Endodermal cell (in vitro differentiated cells): ENCODE measurements around the gene CHERP. TPM values are rescaled to one million over a fixed set of nuclear protein-coding genes. Genes with fewer than 3 reads are reported as not detected.
A peak's percentile ranks its signal among the peaks of the same experiment; 100 is the strongest.

Experiments used
- DNase-seq: peaks from one replicate; pipeline ENCODE4 v3.0.0-alpha.2; 2017
- H3K27ac ChIP-seq: 2 replicates; pipeline ENCODE4 v1.5.1; 2013; ENCODE audit warnings: mild to moderate bottlenecking, low read depth, low read length, moderate library complexity
- H3K27me3 ChIP-seq: 2 replicates; pipeline ENCODE4 v1.6.1; 2013; ENCODE audit warnings: mild to moderate bottlenecking, low read length, moderate library complexity; ENCODE audit not compliant: insufficient read depth, control insufficient read depth, poor library complexity, severe bottlenecking
- H3K36me3 ChIP-seq: 2 replicates; pipeline ENCODE4 v1.7.0; 2013; ENCODE audit warnings: mild to moderate bottlenecking, low read length, moderate library complexity; ENCODE audit not compliant: control insufficient read depth, insufficient read depth
- H3K4me1 ChIP-seq: one replicate; pipeline ENCODE4 v1.7.0; 2013; ENCODE audit warnings: low read length; ENCODE audit not compliant: control insufficient read depth, insufficient read depth
- H3K4me3 ChIP-seq: 2 replicates; pipeline ENCODE4 v1.5.1; 2013; ENCODE audit warnings: mild to moderate bottlenecking, low read length, moderate library complexity
- H3K9ac ChIP-seq: 2 replicates; pipeline ENCODE4 v1.6.1; 2013; ENCODE audit warnings: mild to moderate bottlenecking, low read length, moderate library complexity; ENCODE audit not compliant: poor library complexity, severe bottlenecking; ENCODE audit errors: extremely low read depth
- H3K9me3 ChIP-seq: 2 replicates; pipeline ENCODE4 v1.6.1; 2013; ENCODE audit warnings: mild to moderate bottlenecking, low read length, moderate library complexity; ENCODE audit not compliant: control insufficient read depth
- H3K27ac Mint-ChIP-seq: 2 replicates; pipeline ENCODE4 v1.8.0; 2020; ENCODE audit warnings: mixed read lengths
- H3K27me3 Mint-ChIP-seq: 2 replicates; pipeline ENCODE4 v1.8.0; 2021; ENCODE audit warnings: mild to moderate bottlenecking, mixed read lengths; ENCODE audit not compliant: insufficient read depth
- H3K36me3 Mint-ChIP-seq: 2 replicates; pipeline ENCODE4 v1.8.0; 2020; ENCODE audit warnings: low read depth, mixed read lengths
- H3K4me1 Mint-ChIP-seq: 2 replicates; pipeline ENCODE4 v1.8.0; 2020; ENCODE audit warnings: mixed read lengths
- H3K4me3 Mint-ChIP-seq: 2 replicates; pipeline ENCODE4 v1.8.0; 2020; ENCODE audit warnings: mild to moderate bottlenecking, moderate library complexity, mixed read lengths
- H3K9me3 Mint-ChIP-seq: 2 replicates; pipeline ENCODE4 v1.8.0; 2020; ENCODE audit warnings: mild to moderate bottlenecking, mixed read lengths
- WGBS, 2 experiments: methylation state at CpG; one replicate each; pipeline versions ENCODE4 v1.1.5 to v1.1.7; 2013; ENCODE audit warnings: missing lambda C conversion rate in 2 of 2, mixed read lengths in 1 of 2; ENCODE audit not compliant: insufficient coverage in 1 of 2, insufficient read length in 1 of 2; 5-methylcytosine and 5-hydroxymethylcytosine counted together
- total RNA-seq, 2 donors: library from RNA; stranded (reverse); fragmentation: NEBNext Ultra II Directional in 1 of 2; extraction: Animal tissue kit (Norgen Biotek cat#: 25700) in 1 of 2; gene quantifications; 2 replicates in 1 of 2; 3 replicates in 1 of 2; pipeline ENCODE4 v1.2.1, GENCODE V29; 2021
- TF ChIP-seq, protein P1 (sequence below): fragments of 200-600 bp; sonication (generic); conservative IDR thresholded peaks from 2 replicates; pipeline ENCODE4 v1.5.0; 2021; ENCODE audit warnings: antibody characterized with exemption, mild to moderate bottlenecking

Gene CHERP
- total RNA-seq, 2 donors from 2014 or later = 69.5 to 71.5 TPM

DNA sequence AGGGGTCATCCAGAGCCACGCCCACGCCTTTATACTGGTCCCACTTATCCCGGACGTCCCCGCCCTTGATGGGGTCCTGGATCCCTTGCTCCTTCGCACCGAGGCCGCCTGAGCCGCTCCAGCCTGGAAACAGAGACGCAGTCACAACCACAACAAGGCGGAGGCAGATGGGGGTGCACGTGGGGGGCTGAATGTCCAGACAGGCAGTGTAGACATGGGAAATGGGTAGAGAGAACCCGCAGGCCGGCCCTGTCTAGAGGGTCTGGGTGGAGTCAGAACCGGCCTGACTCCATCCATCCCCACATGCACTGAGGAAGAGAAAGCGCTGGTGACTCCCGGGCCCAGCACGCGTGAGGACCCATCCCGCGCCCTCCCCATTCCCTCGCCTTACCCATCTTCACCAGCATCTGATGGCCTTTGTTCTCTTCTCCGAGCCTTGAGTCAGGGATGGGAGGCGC is 23.0 kb downstream of the CHERP start:
- no peaks in the 10 kb centered on the region for H3K27me3 ChIP-seq
- no peak overlapping the region for H3K27ac Mint-ChIP-seq
- no peaks in the 10 kb centered on the region for H3K27me3 Mint-ChIP-seq
- no peak overlapping the region for H3K27ac ChIP-seq
- no peaks in the 10 kb centered on the region for H3K4me1 Mint-ChIP-seq
- H3K4me1 ChIP-seq = no peaks in the 10 kb centered on the region
- H3K4me3 ChIP-seq = no peak overlapping the region
- WGBS, 2 experiments = 93 to 96% methylated on average over 13 to 24 of the region's 24 CpGs
- H3K36me3 Mint-ChIP-seq = peaks cover 57% of the 10 kb centered on the region
- no peak for DNase-seq
- no peaks in the 10 kb centered on the region for H3K9me3 ChIP-seq
- H3K9ac ChIP-seq = no peak overlapping the region
- no peak overlapping the region for H3K4me3 Mint-ChIP-seq
- TF ChIP-seq, protein P1, sequence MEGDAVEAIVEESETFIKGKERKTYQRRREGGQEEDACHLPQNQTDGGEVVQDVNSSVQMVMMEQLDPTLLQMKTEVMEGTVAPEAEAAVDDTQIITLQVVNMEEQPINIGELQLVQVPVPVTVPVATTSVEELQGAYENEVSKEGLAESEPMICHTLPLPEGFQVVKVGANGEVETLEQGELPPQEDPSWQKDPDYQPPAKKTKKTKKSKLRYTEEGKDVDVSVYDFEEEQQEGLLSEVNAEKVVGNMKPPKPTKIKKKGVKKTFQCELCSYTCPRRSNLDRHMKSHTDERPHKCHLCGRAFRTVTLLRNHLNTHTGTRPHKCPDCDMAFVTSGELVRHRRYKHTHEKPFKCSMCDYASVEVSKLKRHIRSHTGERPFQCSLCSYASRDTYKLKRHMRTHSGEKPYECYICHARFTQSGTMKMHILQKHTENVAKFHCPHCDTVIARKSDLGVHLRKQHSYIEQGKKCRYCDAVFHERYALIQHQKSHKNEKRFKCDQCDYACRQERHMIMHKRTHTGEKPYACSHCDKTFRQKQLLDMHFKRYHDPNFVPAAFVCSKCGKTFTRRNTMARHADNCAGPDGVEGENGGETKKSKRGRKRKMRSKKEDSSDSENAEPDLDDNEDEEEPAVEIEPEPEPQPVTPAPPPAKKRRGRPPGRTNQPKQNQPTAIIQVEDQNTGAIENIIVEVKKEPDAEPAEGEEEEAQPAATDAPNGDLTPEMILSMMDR = no peak
- peaks cover 58% of the 10 kb centered on the region for H3K36me3 ChIP-seq
- no peaks in the 10 kb centered on the region for H3K9me3 Mint-ChIP-seq

DNA sequence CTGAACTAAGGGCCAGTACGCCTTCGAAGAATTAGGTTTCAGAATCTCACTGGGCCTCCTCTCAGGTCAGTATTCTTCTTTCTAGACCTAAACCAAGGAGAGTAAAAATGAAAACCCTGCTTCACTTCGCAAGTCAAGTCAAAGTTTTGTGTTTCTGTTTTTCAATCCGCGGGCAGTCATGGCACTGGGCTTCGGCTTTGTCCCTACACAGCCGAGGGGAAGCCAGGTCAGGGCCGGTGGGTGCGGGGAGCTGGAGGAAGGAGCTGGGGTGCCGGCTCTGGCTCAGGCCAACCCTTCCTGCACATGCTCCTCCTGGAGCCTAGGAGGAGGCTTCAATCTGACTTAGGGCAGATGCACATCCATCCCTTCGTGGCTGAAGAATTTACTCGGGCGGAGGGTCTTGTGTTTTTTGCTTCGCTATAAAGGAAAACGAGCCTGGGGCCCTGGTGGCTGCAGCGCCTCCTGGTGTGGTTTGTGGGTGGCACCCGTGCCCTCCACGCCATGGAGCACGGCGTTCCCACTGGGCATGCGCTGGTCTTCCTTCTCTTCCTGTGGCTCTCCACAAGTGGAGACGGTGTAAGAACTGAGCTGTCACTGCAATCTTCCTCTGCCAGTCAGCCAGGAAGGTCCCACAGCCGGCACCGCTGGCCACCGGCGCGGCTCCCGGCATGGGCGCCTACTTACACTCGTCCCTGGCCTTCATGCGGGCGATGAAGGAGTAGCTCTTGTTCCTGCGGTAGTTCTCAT is 23.6 kb downstream of the CHERP start:
- no peaks in the 10 kb centered on the region for H3K4me1 Mint-ChIP-seq
- TF ChIP-seq, protein P1 = peak; percentile 59
- no peak overlapping the region for H3K4me3 Mint-ChIP-seq
- H3K27me3 ChIP-seq = no peaks in the 10 kb centered on the region
- H3K36me3 Mint-ChIP-seq = peaks cover 51% of the 10 kb centered on the region
- H3K9me3 ChIP-seq = no peaks in the 10 kb centered on the region
- H3K27me3 Mint-ChIP-seq = no peaks in the 10 kb centered on the region
- H3K4me1 ChIP-seq = no peaks in the 10 kb centered on the region
- H3K27ac ChIP-seq = no peak overlapping the region
- no peak overlapping the region for H3K9ac ChIP-seq
- H3K9me3 Mint-ChIP-seq = no peaks in the 10 kb centered on the region
- peaks cover 53% of the 10 kb centered on the region for H3K36me3 ChIP-seq
- peak; percentile 69 for DNase-seq
- WGBS, 2 experiments = 94 to 98% methylated on average over 25 to 33 of the region's 33 CpGs
- no peak overlapping the region for H3K27ac Mint-ChIP-seq
- no peak overlapping the region for H3K4me3 ChIP-seq

DNA sequence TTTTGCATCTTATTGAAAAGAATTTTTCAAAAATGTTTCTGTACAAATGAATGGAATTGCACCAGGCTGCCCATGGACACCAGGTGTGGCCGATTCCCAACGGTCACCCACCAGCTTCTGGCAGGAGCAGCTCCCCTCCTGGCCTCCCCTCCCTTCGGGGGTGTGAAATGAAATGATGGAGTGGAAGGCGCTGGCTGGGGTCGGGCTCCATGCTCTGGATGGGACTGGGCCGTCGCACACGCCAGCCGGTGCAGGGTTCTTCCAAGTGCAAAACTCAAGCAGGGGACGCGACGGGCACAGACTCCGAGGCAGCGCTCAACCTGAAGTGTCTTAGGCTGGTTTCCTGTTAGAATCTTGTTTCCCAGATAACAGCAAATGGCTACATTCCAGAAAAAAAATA is 24.2 kb downstream of the CHERP start:
- Mint-ChIP-seq H3K9me3 (no peaks in the 10 kb centered on the region), H3K27me3 (no peaks in the 10 kb centered on the region), H3K4me3 (no peak overlapping the region), H3K36me3 (peaks cover 54% of the 10 kb centered on the region), H3K27ac (no peak overlapping the region), H3K4me1 (no peaks in the 10 kb centered on the region)
- H3K9me3 ChIP-seq = no peaks in the 10 kb centered on the region
- H3K27ac ChIP-seq = no peak overlapping the region
- H3K36me3 ChIP-seq = peaks cover 47% of the 10 kb centered on the region
- no peak overlapping the region for H3K4me3 ChIP-seq
- no peaks in the 10 kb centered on the region for H3K27me3 ChIP-seq
- no peak for DNase-seq
- WGBS, 2 experiments = 97 to 98% methylated on average over 9 to 14 of the region's 14 CpGs
- H3K4me1 ChIP-seq = no peaks in the 10 kb centered on the region
- no peak overlapping the region for H3K9ac ChIP-seq
- TF ChIP-seq, protein P1 = no peak
